WI38 (cell line): Measurements from ENCODE around the gene UBR3.
"Not testable (repeated sequence)": the region's sequence is repeated elsewhere in the genome, so short reads cannot be mapped to it uniquely, and the experiment has no call there.

Experiments
- H3K4me3 ChIP-seq: 2 replicates; pipeline ENCODE4 v1.5.1; 2011; ENCODE audit warnings: low read depth, mild to moderate bottlenecking, control low read depth, low read length
- CTCF ChIP-seq: IDR thresholded peaks from 2 replicates; pipeline ENCODE4 v1.5.1; 2012; ENCODE audit warnings: low read depth, mild to moderate bottlenecking, control low read depth, low read length

Gene UBR3

GRCh38 chr2:169887120-169887519, 59.9 kb downstream of the UBR3 start:
- H3K4me3 ChIP-seq, result no peak overlapping the region
- TF ChIP-seq CTCF, result no peak

GRCh38 chr2:169891593-169892298, 64.5 kb downstream of the UBR3 start:
- TF ChIP-seq CTCF, result no peak
- no peak overlapping the region for H3K4me3 ChIP-seq

GRCh38 chr2:169892951-169893350, 65.7 kb downstream of the UBR3 start:
- H3K4me3 ChIP-seq, result no peak overlapping the region
- TF ChIP-seq CTCF, result no peak

GRCh38 chr2:169895294-169895985, 68.2 kb downstream of the UBR3 start:
- TF ChIP-seq CTCF, result no peak
- no peak overlapping the region for H3K4me3 ChIP-seq

GRCh38 chr2:169897834-169898233, 70.6 kb downstream of the UBR3 start:
- TF ChIP-seq CTCF, result no peak
- H3K4me3 ChIP-seq, result no peak overlapping the region

GRCh38 chr2:169900103-169900502, 72.8 kb downstream of the UBR3 start:
- H3K4me3 ChIP-seq, result not testable (repeated sequence)

- H3K4me3 ChIP-seq, result no peak overlapping the region
- no peak for TF ChIP-seq CTCF
Measured at GRCh38 chr2:169900686-169901085, 73.4 kb downstream of the UBR3 start.
